GM19240 (cell line): ENCODE results near the gene ARL6IP5.

Experiments
- DNase-seq: peaks from one replicate; pipeline ENCODE4 v3.0.0; 2011; ENCODE audit warnings: low spot score; ENCODE audit not compliant: insufficient read length

The ARL6IP5 gene

GRCh38 chr3:69085833-69086722 is 1.3 kb downstream of the ARL6IP5 start:
- no peak for DNase-seq

GRCh38 chr3:69087030-69087791 is 2.5 kb downstream of the ARL6IP5 start:
- DNase-seq = no peak

GRCh38 chr3:69088063-69088462 is 3.3 kb downstream of the ARL6IP5 start:
- DNase-seq = no peak

GRCh38 chr3:69090021-69090420 is 5.3 kb downstream of the ARL6IP5 start:
- DNase-seq = no peak

GRCh38 chr3:69091389-69092029 is 6.8 kb downstream of the ARL6IP5 start:
- no peak for DNase-seq

- DNase-seq = no peak
Observed at GRCh38 chr3:69092030-69092516, 7.3 kb downstream of the ARL6IP5 start.

GRCh38 chr3:69094467-69095205 is 9.9 kb downstream of the ARL6IP5 start:
- no peak for DNase-seq

- no peak for DNase-seq
Observed at GRCh38 chr3:69095636-69096035, 10.9 kb downstream of the ARL6IP5 start.

GRCh38 chr3:69096299-69096698 is 11.6 kb downstream of the ARL6IP5 start:
- DNase-seq = no peak

GRCh38 chr3:69097407-69098086 is 12.8 kb downstream of the ARL6IP5 start:
- DNase-seq = no peak

- DNase-seq = no peak
Observed at GRCh38 chr3:69099576-69099975, 14.8 kb downstream of the ARL6IP5 start.

GRCh38 chr3:69102384-69102783 is 17.6 kb downstream of the ARL6IP5 start:
- DNase-seq = no peak

GRCh38 chr3:69103123-69103522 is 18.4 kb downstream of the ARL6IP5 start:
- DNase-seq = no peak

GRCh38 chr3:69104586-69104985 is 19.8 kb downstream of the ARL6IP5 start:
- no peak for DNase-seq

GRCh38 chr3:69105320-69105719 is 20.6 kb downstream of the ARL6IP5 start:
- no peak for DNase-seq

- no peak for DNase-seq
Observed at GRCh38 chr3:69107841-69108240, 23.1 kb downstream of the ARL6IP5 start.

GRCh38 chr3:69108811-69109210 is 24.1 kb downstream of the ARL6IP5 start:
- DNase-seq = no peak

GRCh38 chr3:69110941-69111546 is 26.3 kb downstream of the ARL6IP5 start:
- no peak for DNase-seq

- no peak for DNase-seq
Observed at GRCh38 chr3:69113536-69113935, 28.8 kb downstream of the ARL6IP5 start.

- DNase-seq = no peak
Observed at GRCh38 chr3:69115731-69116130, 31.0 kb downstream of the ARL6IP5 start.
